ENCODE measurements around the gene PSMD1.

DNA sequence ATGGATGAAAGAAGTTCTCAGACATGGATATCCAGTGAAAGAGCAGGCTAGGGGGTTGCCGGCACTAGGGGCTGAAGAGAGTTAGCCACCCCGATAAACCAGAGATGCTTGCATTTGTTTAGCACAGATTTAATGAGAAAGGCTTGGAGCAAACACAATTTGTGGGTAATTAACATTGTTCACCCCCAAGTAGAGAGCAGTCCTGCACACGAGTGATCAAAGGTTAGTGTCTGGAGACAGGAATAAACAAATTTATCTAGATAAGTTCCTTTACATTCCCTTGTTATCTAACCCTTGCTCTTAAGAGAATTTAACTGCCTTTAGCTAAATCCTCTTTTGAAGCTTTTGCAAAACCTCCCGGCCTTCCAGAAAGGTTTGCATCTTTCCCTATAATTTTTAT, 44.3 kb downstream of the PSMD1 start:
- TF ChIP-seq POLR2A (IDR thresholded peaks at IDR 0.05): no peak
- TF ChIP-seq, protein P1, sequence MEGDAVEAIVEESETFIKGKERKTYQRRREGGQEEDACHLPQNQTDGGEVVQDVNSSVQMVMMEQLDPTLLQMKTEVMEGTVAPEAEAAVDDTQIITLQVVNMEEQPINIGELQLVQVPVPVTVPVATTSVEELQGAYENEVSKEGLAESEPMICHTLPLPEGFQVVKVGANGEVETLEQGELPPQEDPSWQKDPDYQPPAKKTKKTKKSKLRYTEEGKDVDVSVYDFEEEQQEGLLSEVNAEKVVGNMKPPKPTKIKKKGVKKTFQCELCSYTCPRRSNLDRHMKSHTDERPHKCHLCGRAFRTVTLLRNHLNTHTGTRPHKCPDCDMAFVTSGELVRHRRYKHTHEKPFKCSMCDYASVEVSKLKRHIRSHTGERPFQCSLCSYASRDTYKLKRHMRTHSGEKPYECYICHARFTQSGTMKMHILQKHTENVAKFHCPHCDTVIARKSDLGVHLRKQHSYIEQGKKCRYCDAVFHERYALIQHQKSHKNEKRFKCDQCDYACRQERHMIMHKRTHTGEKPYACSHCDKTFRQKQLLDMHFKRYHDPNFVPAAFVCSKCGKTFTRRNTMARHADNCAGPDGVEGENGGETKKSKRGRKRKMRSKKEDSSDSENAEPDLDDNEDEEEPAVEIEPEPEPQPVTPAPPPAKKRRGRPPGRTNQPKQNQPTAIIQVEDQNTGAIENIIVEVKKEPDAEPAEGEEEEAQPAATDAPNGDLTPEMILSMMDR (IDR thresholded peaks at IDR 0.05): no peak

Measured in esophagus squamous epithelium (tissue), 4 donors.